Colonic mucosa (tissue), 4 donors: Measurements from ENCODE around the gene MOCS3. TPM values are rescaled to one million over a fixed set of nuclear protein-coding genes. Genes with fewer than 3 reads are reported as not detected.

Experiments
- DNase-seq: peaks from one replicate; pipeline ENCODE4 v3.0.0-alpha.2; 2020
- H3K27ac ChIP-seq: fragments of 200-600 bp; one replicate; pipeline ENCODE4 v1.8.0; 2021
- H3K27me3 ChIP-seq: fragments of 200-600 bp; one replicate; pipeline ENCODE4 v1.8.0; 2021
- H3K36me3 ChIP-seq: fragments of 200-600 bp; one replicate; pipeline ENCODE4 v1.8.0; 2021
- H3K4me1 ChIP-seq: fragments of 200-600 bp; one replicate; pipeline ENCODE4 v1.8.0; 2021; ENCODE audit warnings: mild to moderate bottlenecking
- H3K4me3 ChIP-seq: fragments of 200-600 bp; one replicate; pipeline ENCODE4 v1.8.0; 2021
- H3K9ac ChIP-seq, 2 donors: one replicate each; pipeline ENCODE4 v1.7.0; 2013; ENCODE audit warnings: control low read depth in 2 of 2, low read depth in 2 of 2, low read length in 2 of 2
- H3K9me3 ChIP-seq: fragments of 200-600 bp; one replicate; pipeline ENCODE4 v1.8.0; 2021
- CTCF ChIP-seq: fragments of 200-600 bp; IDR thresholded peaks from one replicate; pipeline ENCODE4 v1.8.0; 2022; ENCODE audit warnings: antibody characterized with exemption, mild to moderate bottlenecking
- intact Hi-C: fragments of 100-400 bp; cut with DNase I; formaldehyde crosslinking; loops from one replicate; pipeline ENCODE4 v1.14.1; 2022
- total RNA-seq, 2 donors: library from RNA; stranded (reverse); fragmentation: NEBNext Ultra II Directional in 1 of 2; extraction: Animal tissue kit (Norgen Biotek cat#: 25700) in 1 of 2; gene quantifications; one replicate each; pipeline ENCODE4 v1.2.1, GENCODE V29; 2021
- donor health status: healthy.
- donor health status: DM: no; HTN: no; CAD: no.
- donor health status: DM: no; HTN: no; CAD: no.

MOCS3 gene
- total RNA-seq, 2 donors from 2014 or later: 4.6 to 5.1 TPM

GRCh38 chr20:50930139-50930975 lies 28.3 kb upstream of the MOCS3 start:
- no peak for TF ChIP-seq CTCF
- no peaks in the 10 kb centered on the region for H3K27me3 ChIP-seq
- peak; percentile 34 for DNase-seq
- H3K4me1 ChIP-seq: peaks cover 9% of the 10 kb centered on the region
- intact Hi-C loops: no loop called here
- peak overlapping the region; percentile 62 for H3K27ac ChIP-seq
- H3K36me3 ChIP-seq: peaks cover 3% of the 10 kb centered on the region
- H3K9ac ChIP-seq: peak overlapping the region; percentile 85 to 94
- H3K9me3 ChIP-seq: no peaks in the 10 kb centered on the region
- peak overlapping the region; percentile 71 for H3K4me3 ChIP-seq

- peak overlapping the region; percentile 96 for H3K27ac ChIP-seq
- no peaks in the 10 kb centered on the region for H3K27me3 ChIP-seq
- peak overlapping the region in 1 of 2 donors; percentile 94 for H3K9ac ChIP-seq
- H3K4me3 ChIP-seq: peak overlapping the region; percentile 48
- peaks cover 9% of the 10 kb centered on the region for H3K4me1 ChIP-seq
- peaks cover 3% of the 10 kb centered on the region for H3K36me3 ChIP-seq
- intact Hi-C loops: no loop called here
- DNase-seq: no peak
- H3K9me3 ChIP-seq: no peaks in the 10 kb centered on the region
- TF ChIP-seq CTCF: no peak
Measured at GRCh38 chr20:50930976-50931305, 27.7 kb upstream of the MOCS3 start.

GRCh38 chr20:50931306-50932015 lies 27.2 kb upstream of the MOCS3 start, which contains the start of gene ADNP:
ADNP (minus strand) TSS chr20:50931437; CDS start chr20:50903996, 27,441 bp downstream.
- Histone ChIP-seq H3K9ac (peak within 1 kb of the TSS; percentile 70 to 94), H3K27ac (peak within 1 kb of the TSS; percentile 96), H3K4me3 (peak within 1 kb of the TSS; percentile 71), H3K4me1 (peaks cover 9% of the 10 kb centered on the region), H3K9me3 (no peaks in the 10 kb centered on the region), H3K36me3 (peaks cover 3% of the 10 kb centered on the region), H3K27me3 (no peaks in the 10 kb centered on the region)
- TF ChIP-seq CTCF: peak; percentile 68
- DNase-seq: peak; percentile 94
- intact Hi-C loops: no loop called here

DNA sequence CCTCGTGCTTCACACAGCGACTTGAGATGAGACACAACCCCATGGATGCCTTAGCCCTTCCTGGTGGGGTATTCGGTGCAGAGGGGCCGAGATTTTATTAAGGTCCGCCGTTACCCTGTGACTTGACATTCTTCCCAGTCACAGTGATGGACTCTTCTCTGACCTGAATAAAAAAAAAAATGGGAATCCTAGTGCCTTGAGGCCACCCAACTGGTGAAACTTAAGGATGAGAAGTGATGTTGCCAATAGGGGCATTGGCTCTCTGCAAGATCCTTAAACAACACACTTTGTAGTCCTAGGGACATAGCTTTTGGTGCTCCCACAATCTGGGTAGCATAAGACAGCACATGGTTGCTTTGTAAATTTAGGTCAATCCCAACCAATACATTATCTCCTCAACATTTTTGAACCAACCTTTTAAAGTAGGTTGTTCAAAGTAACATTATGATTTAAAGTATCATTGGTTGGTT lies 26.6 kb upstream of the MOCS3 start:
- no peak for TF ChIP-seq CTCF
- Histone ChIP-seq H3K27me3 (no peaks in the 10 kb centered on the region), H3K9me3 (no peaks in the 10 kb centered on the region), H3K4me1 (peaks cover 9% of the 10 kb centered on the region), H3K27ac (peak overlapping the region; percentile 96), H3K4me3 (peak overlapping the region; percentile 48), H3K9ac (peak overlapping the region; percentile 70), H3K36me3 (peaks cover 3% of the 10 kb centered on the region)
- DNase-seq: no peak
- intact Hi-C loops: no loop called here

GRCh38 chr20:50932691-50933280 lies 25.8 kb upstream of the MOCS3 start:
- Histone ChIP-seq H3K4me3 (no peak overlapping the region), H3K27ac (no peak overlapping the region), H3K27me3 (no peaks in the 10 kb centered on the region), H3K36me3 (peaks cover 3% of the 10 kb centered on the region), H3K9ac (no peak overlapping the region), H3K4me1 (peaks cover 9% of the 10 kb centered on the region), H3K9me3 (no peaks in the 10 kb centered on the region)
- intact Hi-C loops: no loop called here
- no peak for TF ChIP-seq CTCF
- no peak for DNase-seq
